SK-N-SH treated with all-trans-retinoic acid at 6 μM for 48 hours (cell line): ENCODE data around the gene PSORS1C2.

Experiments
- ARNTL ChIP-seq: fragments of 450-650 bp; formaldehyde crosslinking; IDR thresholded peaks from 2 replicates; pipeline ENCODE4 v1.5.0; 2020; ENCODE audit warnings: low read depth, mild to moderate bottlenecking, moderate library complexity, borderline replicate concordance
- GLIS3 ChIP-seq: fragments of 250-450 bp; sonication (Bioruptor Pico); IDR thresholded peaks from 2 replicates; pipeline ENCODE4 v1.5.0; 2020; ENCODE audit warnings: mild to moderate bottlenecking, moderate library complexity
- POU6F1 ChIP-seq: fragments of 250-450 bp; sonication (Bioruptor Pico); IDR thresholded peaks from 2 replicates; pipeline ENCODE4 v1.8.0; 2021; ENCODE audit warnings: low read depth, mild to moderate bottlenecking, moderate library complexity, borderline replicate concordance
- ZFP3 ChIP-seq: fragments of 250-450 bp; sonication (Bioruptor Pico); IDR thresholded peaks from 2 replicates; pipeline ENCODE4 v1.5.0; 2020; ENCODE audit warnings: mild to moderate bottlenecking, moderate library complexity
- ZFP30 ChIP-seq: fragments of 450-650 bp; formaldehyde crosslinking; IDR thresholded peaks from 2 replicates; pipeline ENCODE4 v1.5.0; 2022; ENCODE audit warnings: mild to moderate bottlenecking, moderate library complexity

- TF ChIP-seq POU6F1 (CRISPR knock-in tag) = no peak
- TF ChIP-seq ZFP30 = no peak
- TF ChIP-seq ARNTL (CRISPR knock-in tag) = no peak
- no peak for TF ChIP-seq GLIS3 (CRISPR knock-in tag)
- no peak for TF ChIP-seq ZFP3 (CRISPR knock-in tag)
Observed at GRCh38 chr6:31171931-31172905, 33.4 kb upstream of the PSORS1C2 start.
